Left ventricle myocardium inferior (tissue), 1 donor: ENCODE measurements around the gene C21orf58. TPM values are rescaled to one million over a fixed set of nuclear protein-coding genes. Genes with fewer than 3 reads are reported as not detected.

Experiments used
- DNase-seq: peaks from one replicate; pipeline ENCODE4 v3.0.0-alpha.2; 2020
- H3K27ac ChIP-seq: fragments of 200-600 bp; replicated peaks from 2 replicates; pipeline ENCODE4 v1.8.0; 2021
- H3K27me3 ChIP-seq: fragments of 200-600 bp; 2 replicates; pipeline ENCODE4 v1.8.0; 2021; ENCODE audit warnings: low read depth
- H3K36me3 ChIP-seq: fragments of 200-600 bp; 2 replicates; pipeline ENCODE4 v1.8.0; 2021
- H3K4me1 ChIP-seq: fragments of 200-600 bp; 2 replicates; pipeline ENCODE4 v1.8.0; 2021
- H3K4me3 ChIP-seq: fragments of 200-600 bp; 2 replicates; pipeline ENCODE4 v1.8.0; 2021; ENCODE audit warnings: mild to moderate bottlenecking, moderate library complexity
- H3K9me3 ChIP-seq: fragments of 200-600 bp; replicated peaks from 2 replicates; pipeline ENCODE4 v1.8.0; 2021
- CTCF ChIP-seq: fragments of 200-600 bp; IDR thresholded peaks from 2 replicates; pipeline ENCODE4 v1.8.0; 2021; ENCODE audit warnings: antibody characterized with exemption, mild to moderate bottlenecking, borderline replicate concordance
- intact Hi-C: fragments of 100-400 bp; cut with micrococcal nuclease; formaldehyde crosslinking; loops from one replicate; pipeline ENCODE4 v1.11.0; 2022
- total RNA-seq: library from RNA; stranded (reverse); fragmentation: NEBNext Ultra II Directional; extraction: Animal tissue kit (Norgen Biotek cat#: 25700); gene quantifications from one replicate; pipeline ENCODE4 v1.2.1, GENCODE V29; 2021
- donor health status: DM: no; HTN: yes; CAD: no; lungs with severe emphysema.

C21orf58 gene
- total RNA-seq, 1 donor from 2014 or later, result 1.5 TPM

GRCh38 chr21:46254208-46254975 is 69.3 kb downstream of the C21orf58 start:
- TF ChIP-seq CTCF, result no peak
- DNase-seq, result no peak
- H3K4me3 ChIP-seq, result no peak overlapping the region
- H3K27me3 ChIP-seq, result no peaks in the 10 kb centered on the region
- peaks cover 100% of the 10 kb centered on the region for H3K36me3 ChIP-seq
- peaks cover 42% of the 10 kb centered on the region for H3K4me1 ChIP-seq
- peak overlapping the region; percentile 88 for H3K27ac ChIP-seq
- H3K9me3 ChIP-seq, result no peaks in the 10 kb centered on the region
- intact Hi-C loops, result no loop called here

- peaks cover 42% of the 10 kb centered on the region for H3K4me1 ChIP-seq
- peaks cover 100% of the 10 kb centered on the region for H3K36me3 ChIP-seq
- H3K27me3 ChIP-seq, result no peaks in the 10 kb centered on the region
- no peak overlapping the region for H3K4me3 ChIP-seq
- intact Hi-C loops, result no loop called here
- DNase-seq, result no peak
- no peak overlapping the region for H3K27ac ChIP-seq
- TF ChIP-seq CTCF, result no peak
- no peaks in the 10 kb centered on the region for H3K9me3 ChIP-seq
These were observed 70.0 kb downstream of the C21orf58 start for GRCh38 chr21:46253610-46254124.

GRCh38 chr21:46252840-46253239 is 70.8 kb downstream of the C21orf58 start:
- no peak for TF ChIP-seq CTCF
- peaks cover 98% of the 10 kb centered on the region for H3K36me3 ChIP-seq
- no peak for DNase-seq
- peaks cover 42% of the 10 kb centered on the region for H3K4me1 ChIP-seq
- H3K9me3 ChIP-seq, result no peaks in the 10 kb centered on the region
- intact Hi-C loops, result no loop called here
- H3K27me3 ChIP-seq, result no peaks in the 10 kb centered on the region
- no peak overlapping the region for H3K4me3 ChIP-seq
- no peak overlapping the region for H3K27ac ChIP-seq

Other genes with a start within 250 kb of the C21orf58 start
- 157 TPM for gene COL6A2, start 225.8 kb downstream of the C21orf58 start, total RNA-seq
- 2.2 TPM for gene FTCD, start 168.3 kb downstream of the C21orf58 start, total RNA-seq
- 7.0 TPM for gene SPATC1L, start 139.4 kb downstream of the C21orf58 start, total RNA-seq
- 52.0 TPM for gene LSS, start 95.1 kb downstream of the C21orf58 start, total RNA-seq
- gene MCM3AP, start 38.3 kb downstream of the C21orf58 start, total RNA-seq, result 58.8 TPM
- 17.1 TPM for gene YBEY, start 37.5 kb downstream of the C21orf58 start, total RNA-seq
- 36.3 TPM for gene PCNT, start 286 bp upstream of the C21orf58 start, total RNA-seq
- gene DIP2A, start 135.0 kb upstream of the C21orf58 start, total RNA-seq, result 25.9 TPM